ENCODE results near the gene ALPL.

Gene ALPL

DNA sequence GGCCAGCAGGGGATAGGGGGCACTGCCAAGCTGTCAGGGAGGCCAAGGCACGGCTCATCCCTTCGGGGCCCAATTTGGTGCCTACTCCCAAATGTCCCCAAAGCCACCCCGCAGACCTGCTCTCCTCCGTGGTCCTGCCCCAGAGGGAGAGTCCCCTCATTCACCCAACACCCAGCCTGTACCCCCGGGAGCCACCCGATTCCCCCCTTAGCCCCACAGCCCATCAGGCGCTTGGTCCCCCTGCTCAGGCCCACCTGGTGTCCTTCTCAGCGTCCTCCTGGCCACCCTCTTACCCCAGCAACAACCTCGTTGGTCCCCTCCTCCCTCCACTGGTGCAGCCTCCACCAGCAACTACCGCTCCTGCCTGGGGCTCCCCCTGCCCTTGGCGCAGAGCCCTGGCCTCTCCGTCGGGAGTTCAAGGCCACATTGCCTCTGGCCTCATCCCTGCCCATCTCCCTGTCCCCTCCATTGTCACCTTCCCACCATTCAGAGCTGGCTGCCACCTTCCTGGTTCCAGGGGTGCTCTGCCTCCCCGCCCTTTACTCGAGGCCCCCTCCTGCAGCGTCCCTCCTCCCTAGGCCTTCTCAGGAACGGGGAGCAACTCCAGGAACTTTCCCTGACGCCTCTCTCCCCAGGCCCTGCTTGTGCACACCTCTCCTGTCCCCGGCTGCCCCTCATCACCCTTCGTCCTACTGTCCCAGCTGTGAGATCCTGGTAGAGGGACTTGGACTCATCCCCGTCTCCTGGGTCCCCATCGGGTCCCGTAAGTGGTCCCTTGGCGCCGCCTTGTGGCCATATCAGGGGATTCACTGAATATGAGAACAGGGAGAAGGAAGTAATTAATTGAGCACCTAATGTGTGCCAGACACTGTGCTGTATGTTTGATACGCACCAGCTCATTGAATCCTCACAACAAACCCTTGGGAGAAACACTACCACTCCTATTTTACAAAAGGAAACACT is 86.0 kb downstream of the ALPL start:
- H3K36me3 ChIP-seq (ENCODE audit: control insufficient read depth, insufficient read depth, low read length): no peaks in the 10 kb centered on the region
- no peaks in the 10 kb centered on the region for H3K4me1 ChIP-seq (ENCODE audit: control insufficient read depth, insufficient read depth, low read length)
- no peak overlapping the region for H3K4me3 ChIP-seq (ENCODE audit: low read length)
- H3K9ac ChIP-seq (ENCODE audit: low read length): no peak overlapping the region
- H3K27ac ChIP-seq (ENCODE audit: low read depth, low read length): no peak overlapping the region
- H3K27me3 ChIP-seq (ENCODE audit: control insufficient read depth, insufficient read depth, low read length): no peaks in the 10 kb centered on the region

DNA sequence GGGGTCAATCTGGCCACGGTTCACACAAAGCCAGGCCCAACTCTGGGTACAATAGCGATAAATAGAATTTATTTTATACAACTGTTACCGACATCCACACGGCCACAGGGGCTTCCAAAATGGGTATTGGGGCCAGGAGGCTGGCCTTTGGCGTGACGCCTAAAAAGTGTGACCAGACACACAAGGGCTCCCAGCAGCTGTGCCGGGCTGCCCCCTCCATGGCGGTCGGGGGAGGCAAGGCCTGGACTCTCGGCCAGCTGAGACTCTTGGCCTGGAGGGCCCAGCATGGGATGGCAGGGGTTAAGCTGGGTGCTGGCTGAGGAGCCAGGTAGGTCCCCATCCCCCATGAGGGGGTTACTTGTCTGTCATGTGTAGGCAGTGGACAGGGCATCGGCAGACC is 87.0 kb downstream of the ALPL start:
- H3K4me1 ChIP-seq (ENCODE audit: control insufficient read depth, insufficient read depth, low read length): no peaks in the 10 kb centered on the region
- H3K36me3 ChIP-seq (ENCODE audit: control insufficient read depth, insufficient read depth, low read length): no peaks in the 10 kb centered on the region
- H3K4me3 ChIP-seq (ENCODE audit: low read length): no peak overlapping the region
- H3K27ac ChIP-seq (ENCODE audit: low read depth, low read length): no peak overlapping the region
- no peaks in the 10 kb centered on the region for H3K27me3 ChIP-seq (ENCODE audit: control insufficient read depth, insufficient read depth, low read length)
- H3K9ac ChIP-seq (ENCODE audit: low read length): no peak overlapping the region

DNA sequence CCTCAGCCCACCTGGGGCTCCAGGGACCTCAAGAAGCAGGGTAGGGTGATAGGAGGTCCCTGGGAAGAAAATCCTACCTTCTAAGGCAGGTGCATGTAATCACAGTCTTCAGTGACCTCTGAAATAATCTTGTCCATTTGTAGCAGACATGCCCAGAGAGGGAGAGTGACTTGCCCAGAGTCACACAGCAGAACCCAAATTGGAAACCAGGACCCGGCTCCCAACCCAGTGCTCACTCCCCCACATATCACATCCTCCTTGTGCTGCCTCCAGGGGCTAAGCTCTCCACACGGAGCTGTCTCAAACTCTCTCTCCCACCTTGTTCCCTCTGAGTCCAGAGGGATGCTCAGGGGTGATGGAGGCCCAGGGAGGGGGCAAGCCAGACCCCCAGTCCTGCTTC is 87.4 kb downstream of the ALPL start:
- no peaks in the 10 kb centered on the region for H3K36me3 ChIP-seq (ENCODE audit: control insufficient read depth, insufficient read depth, low read length)
- H3K27me3 ChIP-seq (ENCODE audit: control insufficient read depth, insufficient read depth, low read length): no peaks in the 10 kb centered on the region
- H3K4me1 ChIP-seq (ENCODE audit: control insufficient read depth, insufficient read depth, low read length): no peaks in the 10 kb centered on the region
- H3K4me3 ChIP-seq (ENCODE audit: low read length): no peak overlapping the region
- H3K9ac ChIP-seq (ENCODE audit: low read length): no peak overlapping the region
- no peak overlapping the region for H3K27ac ChIP-seq (ENCODE audit: low read depth, low read length)

DNA sequence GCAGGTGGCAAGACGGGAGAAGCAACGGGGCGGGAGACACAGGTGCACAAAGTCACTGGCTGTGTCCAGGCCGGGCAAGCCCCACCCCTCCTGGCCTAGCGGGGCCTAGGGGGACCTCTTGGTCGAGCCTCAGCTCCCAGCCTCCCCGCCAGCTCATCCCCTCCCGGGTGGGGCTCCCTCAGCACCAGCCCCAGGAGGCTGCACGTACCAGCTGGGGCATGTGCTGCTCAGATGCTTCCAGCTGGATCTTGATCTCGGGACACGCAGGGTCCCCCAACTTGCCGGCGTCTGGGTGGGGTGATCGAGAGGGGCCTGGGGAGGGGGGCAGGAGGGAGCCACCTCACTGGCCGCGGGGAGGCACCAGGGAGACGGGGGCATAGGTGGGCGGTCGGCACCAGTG is 88.5 kb downstream of the ALPL start:
- no peaks in the 10 kb centered on the region for H3K27me3 ChIP-seq (ENCODE audit: control insufficient read depth, insufficient read depth, low read length)
- no peak overlapping the region for H3K4me3 ChIP-seq (ENCODE audit: low read length)
- no peak overlapping the region for H3K9ac ChIP-seq (ENCODE audit: low read length)
- no peak overlapping the region for H3K27ac ChIP-seq (ENCODE audit: low read depth, low read length)
- no peaks in the 10 kb centered on the region for H3K4me1 ChIP-seq (ENCODE audit: control insufficient read depth, insufficient read depth, low read length)
- H3K36me3 ChIP-seq (ENCODE audit: control insufficient read depth, insufficient read depth, low read length): no peaks in the 10 kb centered on the region

- no peak overlapping the region for H3K9ac ChIP-seq (ENCODE audit: low read length)
- no peaks in the 10 kb centered on the region for H3K4me1 ChIP-seq (ENCODE audit: control insufficient read depth, insufficient read depth, low read length)
- no peaks in the 10 kb centered on the region for H3K27me3 ChIP-seq (ENCODE audit: control insufficient read depth, insufficient read depth, low read length)
- H3K36me3 ChIP-seq (ENCODE audit: control insufficient read depth, insufficient read depth, low read length): no peaks in the 10 kb centered on the region
- H3K4me3 ChIP-seq (ENCODE audit: low read length): no peak overlapping the region
- H3K27ac ChIP-seq (ENCODE audit: low read depth, low read length): no peak overlapping the region
Observed at GRCh38 chr1:21598417-21598816, 89.2 kb downstream of the ALPL start.

DNA sequence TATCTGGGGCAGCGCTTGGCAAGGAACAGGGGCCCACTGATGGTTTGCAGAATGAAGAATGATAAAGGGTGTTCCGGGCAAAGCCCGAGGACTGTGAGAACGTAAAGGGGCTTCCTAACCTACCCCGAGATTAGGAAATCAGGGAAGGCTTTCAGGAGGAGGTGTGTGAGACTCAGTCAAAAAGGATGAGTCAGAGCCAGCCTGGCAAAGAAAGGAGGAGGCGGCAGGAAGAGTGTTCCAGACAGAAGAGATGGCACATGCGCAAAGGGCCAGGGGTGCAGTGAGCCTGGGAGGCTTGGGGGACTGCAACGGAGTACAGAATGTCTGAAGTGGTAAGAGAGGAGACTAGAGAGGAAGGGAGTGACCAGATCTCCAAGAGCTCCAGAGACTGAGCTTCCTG is 89.7 kb downstream of the ALPL start:
- Histone ChIP-seq H3K4me3 (ENCODE audit: low read length) (no peak overlapping the region), H3K27ac (ENCODE audit: low read depth, low read length) (no peak overlapping the region), H3K36me3 (ENCODE audit: control insufficient read depth, insufficient read depth, low read length) (no peaks in the 10 kb centered on the region), H3K9ac (ENCODE audit: low read length) (no peak overlapping the region), H3K27me3 (ENCODE audit: control insufficient read depth, insufficient read depth, low read length) (no peaks in the 10 kb centered on the region), H3K4me1 (ENCODE audit: control insufficient read depth, insufficient read depth, low read length) (no peaks in the 10 kb centered on the region)

- no peak overlapping the region for H3K9ac ChIP-seq (ENCODE audit: low read length)
- H3K27me3 ChIP-seq (ENCODE audit: control insufficient read depth, insufficient read depth, low read length): no peaks in the 10 kb centered on the region
- no peaks in the 10 kb centered on the region for H3K4me1 ChIP-seq (ENCODE audit: control insufficient read depth, insufficient read depth, low read length)
- H3K36me3 ChIP-seq (ENCODE audit: control insufficient read depth, insufficient read depth, low read length): no peaks in the 10 kb centered on the region
- H3K27ac ChIP-seq (ENCODE audit: low read depth, low read length): no peak overlapping the region
- H3K4me3 ChIP-seq (ENCODE audit: low read length): no peak overlapping the region
Observed at GRCh38 chr1:21599402-21599801, 90.2 kb downstream of the ALPL start.

GRCh38 chr1:21601278-21602048 is 92.2 kb downstream of the ALPL start:
- no peaks in the 10 kb centered on the region for H3K36me3 ChIP-seq (ENCODE audit: control insufficient read depth, insufficient read depth, low read length)
- H3K4me3 ChIP-seq (ENCODE audit: low read length): no peak overlapping the region
- no peak overlapping the region for H3K27ac ChIP-seq (ENCODE audit: low read depth, low read length)
- H3K4me1 ChIP-seq (ENCODE audit: control insufficient read depth, insufficient read depth, low read length): no peaks in the 10 kb centered on the region
- no peaks in the 10 kb centered on the region for H3K27me3 ChIP-seq (ENCODE audit: control insufficient read depth, insufficient read depth, low read length)
- H3K9ac ChIP-seq (ENCODE audit: low read length): no peak overlapping the region

GRCh38 chr1:21603177-21604138 is 94.2 kb downstream of the ALPL start:
- H3K4me1 ChIP-seq (ENCODE audit: control insufficient read depth, insufficient read depth, low read length): no peaks in the 10 kb centered on the region
- no peak overlapping the region for H3K4me3 ChIP-seq (ENCODE audit: low read length)
- H3K27me3 ChIP-seq (ENCODE audit: control insufficient read depth, insufficient read depth, low read length): no peaks in the 10 kb centered on the region
- H3K9ac ChIP-seq (ENCODE audit: low read length): no peak overlapping the region
- H3K27ac ChIP-seq (ENCODE audit: low read depth, low read length): no peak overlapping the region
- no peaks in the 10 kb centered on the region for H3K36me3 ChIP-seq (ENCODE audit: control insufficient read depth, insufficient read depth, low read length)

DNA sequence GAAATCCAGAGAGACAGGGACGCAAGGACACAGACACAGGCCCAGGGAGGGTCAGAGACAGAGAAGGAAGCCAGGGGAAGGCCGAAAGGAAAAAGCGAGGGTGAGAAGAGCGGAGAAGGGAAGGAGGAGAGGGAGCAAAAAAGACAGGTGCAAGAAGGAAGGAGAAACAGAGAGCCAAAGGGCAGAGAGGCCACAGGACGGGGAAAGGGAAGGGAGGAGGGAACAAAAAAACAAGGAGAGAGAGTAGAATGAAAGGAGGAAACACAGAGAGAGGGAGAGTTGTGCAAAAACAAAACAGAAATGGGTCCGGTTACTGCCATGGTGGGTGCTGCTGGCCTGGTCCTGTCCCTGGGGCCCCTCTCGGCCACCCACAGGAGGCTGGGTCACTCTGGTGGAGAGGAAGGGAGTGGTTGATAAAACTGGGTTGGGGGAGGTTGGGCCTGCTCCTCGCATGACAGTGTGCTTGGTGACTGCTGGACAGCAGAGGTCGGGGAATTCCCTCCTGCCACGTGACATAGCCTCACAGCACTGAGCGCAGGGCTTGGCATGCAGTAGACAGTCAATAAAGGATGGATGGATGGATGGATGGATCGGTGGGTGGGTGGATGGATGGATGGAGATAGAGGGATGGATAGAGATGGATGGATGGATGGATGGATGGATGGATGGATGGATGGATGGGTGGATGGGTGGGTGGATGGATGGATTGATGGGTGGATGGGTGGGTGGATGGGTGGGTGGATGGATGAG is 95.2 kb downstream of the ALPL start:
- no peak overlapping the region for H3K9ac ChIP-seq (ENCODE audit: low read length)
- no peak overlapping the region for H3K27ac ChIP-seq (ENCODE audit: low read depth, low read length)
- no peaks in the 10 kb centered on the region for H3K4me1 ChIP-seq (ENCODE audit: control insufficient read depth, insufficient read depth, low read length)
- H3K4me3 ChIP-seq (ENCODE audit: low read length): no peak overlapping the region
- no peaks in the 10 kb centered on the region for H3K27me3 ChIP-seq (ENCODE audit: control insufficient read depth, insufficient read depth, low read length)
- no peaks in the 10 kb centered on the region for H3K36me3 ChIP-seq (ENCODE audit: control insufficient read depth, insufficient read depth, low read length)

DNA sequence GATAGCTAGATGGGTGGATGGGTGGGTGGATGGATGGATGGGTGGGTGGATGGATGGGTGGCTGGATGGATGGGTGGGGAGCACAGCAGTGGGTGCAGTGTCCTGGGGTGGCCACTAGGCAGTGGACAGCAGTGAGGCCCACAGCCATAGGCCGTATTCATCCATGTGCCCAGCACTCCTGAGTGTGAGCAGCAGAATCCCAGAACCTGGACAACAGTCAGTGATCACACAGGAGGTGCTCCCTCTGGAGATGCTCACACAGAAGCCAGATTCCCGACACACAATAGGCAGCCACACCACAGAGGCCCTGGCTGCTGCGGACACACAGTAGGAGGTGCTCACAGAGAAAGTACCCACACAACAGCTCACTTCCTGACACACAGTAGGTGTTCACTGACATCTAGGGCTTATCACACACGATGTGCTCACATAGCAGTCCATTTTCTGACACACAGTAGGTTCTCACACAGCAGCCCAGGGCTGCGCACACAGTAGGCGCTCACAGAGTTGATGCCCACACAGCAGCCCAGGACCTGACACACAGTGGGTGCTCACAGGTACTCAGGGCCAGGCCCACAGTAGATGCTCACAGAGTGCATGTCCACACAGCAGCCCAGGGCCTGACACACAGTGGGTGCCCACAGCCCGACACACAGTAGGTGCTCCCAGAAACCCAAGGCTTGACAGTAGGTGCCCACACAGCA is 95.9 kb downstream of the ALPL start:
- no peaks in the 10 kb centered on the region for H3K27me3 ChIP-seq (ENCODE audit: control insufficient read depth, insufficient read depth, low read length)
- no peaks in the 10 kb centered on the region for H3K4me1 ChIP-seq (ENCODE audit: control insufficient read depth, insufficient read depth, low read length)
- H3K9ac ChIP-seq (ENCODE audit: low read length): no peak overlapping the region
- H3K4me3 ChIP-seq (ENCODE audit: low read length): no peak overlapping the region
- no peak overlapping the region for H3K27ac ChIP-seq (ENCODE audit: low read depth, low read length)
- H3K36me3 ChIP-seq (ENCODE audit: control insufficient read depth, insufficient read depth, low read length): no peaks in the 10 kb centered on the region
